ENCODE data around the gene LTBP2.

LTBP2 gene

DNA sequence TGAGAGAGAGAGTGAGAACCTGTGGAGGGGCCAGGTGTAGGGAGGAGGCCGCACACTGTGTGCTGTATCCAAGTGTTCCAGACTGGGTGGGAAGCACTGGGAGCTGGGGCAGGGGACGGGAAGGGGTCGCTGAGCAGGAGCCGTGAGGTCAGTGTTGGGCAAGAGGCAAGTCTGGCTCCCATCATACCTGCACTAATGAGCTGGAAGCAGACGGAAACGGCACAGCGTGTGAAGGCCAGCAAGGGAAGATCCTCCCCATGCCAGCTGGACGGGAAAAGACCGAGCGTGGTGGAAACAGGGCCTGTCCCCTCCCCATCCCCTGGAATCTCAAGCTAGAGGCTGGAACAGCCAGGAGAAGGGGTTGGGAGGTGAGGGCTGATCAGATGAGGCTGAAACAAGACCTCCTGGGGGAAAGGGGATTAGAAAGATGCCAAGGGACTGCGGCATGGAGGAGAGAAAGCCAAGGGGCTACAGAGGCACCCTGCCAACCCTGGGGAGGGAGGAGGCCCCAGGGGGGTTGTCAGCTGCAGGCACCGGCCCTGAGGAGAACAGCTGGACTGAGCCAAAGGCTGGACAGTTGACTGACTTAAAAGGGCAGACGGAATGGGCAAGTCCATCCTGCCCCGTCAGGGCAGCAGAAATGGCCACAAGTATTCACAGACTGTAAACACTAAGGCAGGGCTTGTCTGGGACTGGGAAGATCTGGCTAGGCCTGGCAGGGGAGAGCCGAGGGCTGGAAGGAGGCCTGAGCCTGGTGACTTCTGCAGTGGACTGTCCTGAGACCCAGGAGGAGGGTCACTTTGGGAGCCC is 19.0 kb upstream of the LTBP2 start:
- no peaks in the 10 kb centered on the region for H3K36me3 ChIP-seq
- TF ChIP-seq, protein P1, sequence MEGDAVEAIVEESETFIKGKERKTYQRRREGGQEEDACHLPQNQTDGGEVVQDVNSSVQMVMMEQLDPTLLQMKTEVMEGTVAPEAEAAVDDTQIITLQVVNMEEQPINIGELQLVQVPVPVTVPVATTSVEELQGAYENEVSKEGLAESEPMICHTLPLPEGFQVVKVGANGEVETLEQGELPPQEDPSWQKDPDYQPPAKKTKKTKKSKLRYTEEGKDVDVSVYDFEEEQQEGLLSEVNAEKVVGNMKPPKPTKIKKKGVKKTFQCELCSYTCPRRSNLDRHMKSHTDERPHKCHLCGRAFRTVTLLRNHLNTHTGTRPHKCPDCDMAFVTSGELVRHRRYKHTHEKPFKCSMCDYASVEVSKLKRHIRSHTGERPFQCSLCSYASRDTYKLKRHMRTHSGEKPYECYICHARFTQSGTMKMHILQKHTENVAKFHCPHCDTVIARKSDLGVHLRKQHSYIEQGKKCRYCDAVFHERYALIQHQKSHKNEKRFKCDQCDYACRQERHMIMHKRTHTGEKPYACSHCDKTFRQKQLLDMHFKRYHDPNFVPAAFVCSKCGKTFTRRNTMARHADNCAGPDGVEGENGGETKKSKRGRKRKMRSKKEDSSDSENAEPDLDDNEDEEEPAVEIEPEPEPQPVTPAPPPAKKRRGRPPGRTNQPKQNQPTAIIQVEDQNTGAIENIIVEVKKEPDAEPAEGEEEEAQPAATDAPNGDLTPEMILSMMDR (IDR thresholded peaks at IDR 0.05; ENCODE audit: low read depth, low read length) = no peak
- H3K27ac ChIP-seq = no peak overlapping the region; the same call in 1 of the 2 replicates
- H3K27me3 ChIP-seq (ENCODE audit: insufficient read depth, low read depth, severe bottlenecking) = no peaks in the 10 kb centered on the region
- DNase-seq = no peak
- H3K9me3 ChIP-seq (ENCODE audit: severe bottlenecking) = no peaks in the 10 kb centered on the region
- H3K4me3 ChIP-seq (ENCODE audit: low read depth, low read length) = no peak overlapping the region

DNA sequence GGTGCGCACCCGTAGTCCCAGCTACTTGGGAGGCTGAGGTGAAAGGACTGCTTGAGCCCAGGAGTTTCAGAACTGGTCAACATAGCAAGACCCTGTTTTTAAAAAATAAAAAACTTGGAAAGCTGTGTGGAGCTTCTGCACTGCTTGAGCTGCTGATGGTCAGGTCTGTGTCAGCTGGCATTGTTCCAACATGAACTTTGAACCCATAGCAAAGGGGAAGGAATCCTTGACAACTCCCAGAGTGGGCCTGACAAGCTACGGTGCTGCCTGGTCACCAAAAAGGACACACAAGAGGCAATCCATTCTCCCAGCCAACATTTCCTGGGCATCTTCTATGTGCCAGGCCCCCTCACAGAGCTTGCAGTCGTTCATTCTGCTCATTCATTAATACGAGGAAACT is 16.4 kb upstream of the LTBP2 start:
- no peak for DNase-seq
- H3K36me3 ChIP-seq = no peaks in the 10 kb centered on the region
- TF ChIP-seq, protein P1 (IDR thresholded peaks at IDR 0.05; ENCODE audit: low read depth, low read length) = no peak
- no peak overlapping the region for H3K4me3 ChIP-seq (ENCODE audit: low read depth, low read length)
- no peak overlapping the region for H3K27ac ChIP-seq
- H3K9me3 ChIP-seq (ENCODE audit: severe bottlenecking) = no peaks in the 10 kb centered on the region
- no peaks in the 10 kb centered on the region for H3K27me3 ChIP-seq (ENCODE audit: insufficient read depth, low read depth, severe bottlenecking)

DNA sequence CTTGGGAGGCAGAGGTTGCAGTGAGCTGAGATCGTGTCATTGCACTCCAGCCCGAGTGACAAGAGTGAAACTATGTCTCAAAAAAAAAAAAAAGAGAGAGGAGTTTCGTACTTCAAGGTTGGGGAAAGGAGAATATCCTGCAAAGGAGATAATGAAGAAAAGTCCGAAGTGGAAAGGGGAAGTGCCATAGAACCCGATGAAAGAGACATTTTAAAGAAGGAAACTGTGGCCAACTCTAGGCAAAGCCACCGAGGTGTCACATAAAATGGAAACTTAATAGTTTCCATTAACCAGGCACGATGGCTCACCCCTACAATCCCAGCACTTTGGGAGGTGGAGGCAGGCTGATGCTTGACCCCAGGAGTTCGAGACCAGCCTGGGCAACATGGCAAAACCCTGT is 15.0 kb upstream of the LTBP2 start:
- TF ChIP-seq, protein P1 (IDR thresholded peaks at IDR 0.05; ENCODE audit: low read depth, low read length) = no peak
- Histone ChIP-seq H3K4me3 (ENCODE audit: low read depth, low read length) (no peak overlapping the region), H3K36me3 (no peaks in the 10 kb centered on the region), H3K27me3 (ENCODE audit: insufficient read depth, low read depth, severe bottlenecking) (no peaks in the 10 kb centered on the region), H3K27ac (no peak overlapping the region), H3K9me3 (ENCODE audit: severe bottlenecking) (no peaks in the 10 kb centered on the region)
- DNase-seq = no peak

DNA sequence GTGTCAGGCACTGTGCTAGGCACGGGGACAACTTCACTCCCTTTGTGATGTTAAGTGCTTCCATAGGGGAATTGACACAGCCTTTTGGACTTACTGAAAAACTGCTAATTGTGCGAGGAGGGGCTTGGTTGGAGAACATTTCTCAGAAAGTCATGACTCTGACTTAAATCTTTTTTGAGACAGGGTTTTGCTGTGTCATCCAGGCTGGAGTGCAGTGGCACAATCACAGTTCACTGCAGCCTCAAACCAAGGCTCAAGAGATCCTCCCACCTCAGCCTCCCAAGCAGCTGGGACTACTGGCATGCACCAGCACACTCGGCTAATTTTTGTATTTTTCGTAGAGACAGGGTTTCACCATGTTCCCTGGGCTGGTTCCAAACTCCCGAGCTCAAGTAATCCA is 10.2 kb upstream of the LTBP2 start:
- TF ChIP-seq, protein P1 (IDR thresholded peaks at IDR 0.05; ENCODE audit: low read depth, low read length) = no peak
- Histone ChIP-seq H3K27ac (no peak overlapping the region), H3K36me3 (no peaks in the 10 kb centered on the region), H3K27me3 (ENCODE audit: insufficient read depth, low read depth, severe bottlenecking) (no peaks in the 10 kb centered on the region), H3K9me3 (ENCODE audit: severe bottlenecking) (no peaks in the 10 kb centered on the region), H3K4me3 (ENCODE audit: low read depth, low read length) (no peak overlapping the region)
- no peak for DNase-seq

DNA sequence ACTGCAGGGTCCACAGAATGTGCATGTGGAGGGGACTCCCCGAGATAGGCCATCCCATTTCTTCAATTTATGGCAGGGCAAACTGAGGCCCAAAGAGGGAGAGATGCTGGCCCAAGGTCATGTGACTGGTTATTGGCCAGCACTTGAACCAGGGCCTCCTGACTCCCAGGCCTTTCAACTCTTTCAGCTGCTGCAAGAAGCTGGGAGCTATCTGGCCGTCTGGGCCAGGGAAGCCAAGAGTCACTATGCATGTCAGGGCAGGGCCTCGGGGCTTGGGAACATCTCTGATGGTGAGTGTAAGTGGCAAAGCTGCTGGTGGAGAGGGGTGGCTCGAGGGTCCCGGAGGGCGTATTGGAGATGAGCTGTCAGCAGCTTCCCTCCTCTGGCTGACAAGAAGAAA is 9.5 kb upstream of the LTBP2 start:
- TF ChIP-seq, protein P1 (IDR thresholded peaks at IDR 0.05; ENCODE audit: low read depth, low read length) = no peak
- H3K36me3 ChIP-seq = no peaks in the 10 kb centered on the region
- no peak overlapping the region for H3K27ac ChIP-seq
- H3K27me3 ChIP-seq (ENCODE audit: insufficient read depth, low read depth, severe bottlenecking) = no peaks in the 10 kb centered on the region
- no peak for DNase-seq
- H3K4me3 ChIP-seq (ENCODE audit: low read depth, low read length) = no peak overlapping the region
- no peaks in the 10 kb centered on the region for H3K9me3 ChIP-seq (ENCODE audit: severe bottlenecking)

DNA sequence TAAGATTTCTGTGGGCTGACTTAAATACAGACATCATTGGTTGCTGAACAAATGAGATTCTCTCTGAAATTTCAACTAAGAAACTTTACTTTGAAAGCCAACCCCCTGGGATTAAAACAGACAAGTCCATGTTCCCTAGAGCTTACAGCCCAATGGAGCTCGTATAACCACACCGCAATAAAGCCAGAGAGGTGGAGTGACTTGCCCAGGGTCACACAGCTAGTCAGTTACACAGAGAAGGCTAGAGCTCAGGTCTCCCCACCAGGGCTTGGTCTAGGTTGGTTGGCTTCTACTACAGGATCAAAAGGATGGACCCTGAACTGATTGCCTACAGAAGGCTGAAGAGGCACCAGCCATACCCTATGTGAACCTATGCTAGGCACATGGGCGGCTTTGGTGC is 8.9 kb upstream of the LTBP2 start:
- Histone ChIP-seq H3K27me3 (ENCODE audit: insufficient read depth, low read depth, severe bottlenecking) (no peaks in the 10 kb centered on the region), H3K36me3 (no peaks in the 10 kb centered on the region), H3K9me3 (ENCODE audit: severe bottlenecking) (no peaks in the 10 kb centered on the region), H3K4me3 (ENCODE audit: low read depth, low read length) (no peak overlapping the region), H3K27ac (no peak overlapping the region)
- TF ChIP-seq, protein P1 (IDR thresholded peaks at IDR 0.05; ENCODE audit: low read depth, low read length) = no peak
- no peak for DNase-seq

Measured in WERI-Rb-1 (cell line).